Activated T-cell treated with anti-CD3 and anti-CD28 coated beads, Interleukin-2, amount 50 U/mL, for 48 hours (primary cell): ENCODE data around the gene PFDN5.
"Not testable (repeated sequence)": the region's sequence is repeated elsewhere in the genome, so short reads cannot be mapped to it uniquely, and the experiment has no call there.

Experiments used
- DNase-seq, 2 experiments: peaks; one replicate each; pipeline ENCODE4 v3.0.0-alpha.2; 2020

PFDN5 gene

DNA sequence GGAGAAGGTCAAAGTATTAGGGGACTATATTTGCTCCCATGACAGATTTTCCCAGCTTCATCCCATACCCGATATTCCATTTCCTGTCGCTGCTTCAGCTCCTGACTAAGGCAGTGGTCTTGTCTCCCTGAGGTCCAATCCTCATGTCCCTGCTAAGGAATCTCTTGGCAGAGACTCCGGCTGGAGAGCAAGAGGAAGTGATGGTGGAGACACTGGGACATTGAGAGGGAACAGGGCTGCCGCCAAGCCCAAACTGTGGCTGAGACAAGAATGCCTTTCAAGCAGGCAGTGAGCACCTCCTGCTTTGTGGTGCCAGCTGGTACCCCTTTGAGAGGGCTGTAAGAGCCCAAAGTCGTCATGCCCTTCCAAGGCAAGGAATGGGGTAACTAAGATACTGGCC lies 35.3 kb downstream of the PFDN5 start:
- no peak for DNase-seq

DNA sequence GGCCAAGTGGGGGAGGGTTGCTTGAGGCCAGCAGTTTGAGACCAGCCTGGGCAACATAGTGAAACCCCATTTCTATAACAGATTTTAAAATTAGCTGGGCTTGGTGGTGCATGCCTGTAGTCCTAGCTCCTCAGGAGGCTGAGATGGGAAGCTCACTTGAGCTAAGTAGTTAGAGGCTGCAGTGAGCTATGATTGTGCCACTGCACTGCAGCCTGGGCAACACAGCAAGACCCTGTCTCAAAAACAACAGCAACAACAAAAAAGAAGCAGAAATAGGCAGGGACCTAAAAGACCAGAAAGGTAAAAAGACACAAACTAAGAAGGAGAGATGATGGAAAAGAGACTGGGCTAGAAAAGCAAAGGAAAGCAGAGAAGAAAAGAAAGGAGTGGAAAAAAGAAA lies 37.0 kb downstream of the PFDN5 start:
- DNase-seq = not testable (repeated sequence)

GRCh38 chr12:53332744-53333143 lies 37.4 kb downstream of the PFDN5 start:
- no peak for DNase-seq

DNA sequence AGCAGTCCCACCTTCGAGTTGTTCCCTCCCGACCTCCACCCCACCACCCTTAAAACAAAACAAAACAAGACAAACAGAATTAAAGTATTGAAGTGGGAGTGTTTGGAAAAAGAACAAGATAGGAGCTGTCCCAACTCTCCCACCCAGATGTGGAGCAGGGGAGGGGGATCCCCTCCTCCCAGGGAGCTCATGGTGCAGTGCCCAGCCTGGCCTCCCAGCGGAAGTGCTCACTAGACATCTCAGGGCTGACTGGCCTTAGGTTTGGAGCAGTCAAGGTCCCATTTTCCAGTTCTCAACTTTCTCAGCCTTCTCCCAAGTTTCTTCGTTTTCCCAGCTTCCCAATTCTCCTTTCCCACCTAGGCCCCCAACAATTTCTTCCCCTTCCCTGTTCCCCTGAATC lies 37.9 kb downstream of the PFDN5 start:
- no peak for DNase-seq

- DNase-seq = no peak
These were observed 38.5 kb downstream of the PFDN5 start for GRCh38 chr12:53333845-53334244.

DNA sequence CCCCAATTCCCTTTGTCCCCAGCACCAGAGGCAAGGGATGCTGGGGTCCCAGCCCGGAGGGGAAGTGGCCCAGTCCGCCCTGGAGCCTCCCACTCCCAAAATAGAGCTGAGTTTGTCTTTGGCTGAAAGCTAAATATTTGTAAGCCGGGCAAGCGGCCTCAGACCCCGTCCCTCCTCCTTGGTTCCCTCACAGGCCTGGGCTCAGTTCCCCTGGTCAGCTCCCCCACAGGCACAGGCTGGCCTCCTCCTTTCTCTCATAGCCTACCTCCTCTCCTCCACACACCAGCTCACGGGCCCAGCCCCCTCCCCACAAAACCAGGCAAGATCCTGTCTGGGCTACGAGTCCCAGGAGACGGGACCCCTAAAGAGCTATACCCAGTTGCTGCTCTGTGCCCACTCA lies 39.5 kb downstream of the PFDN5 start:
- DNase-seq = no peak

DNA sequence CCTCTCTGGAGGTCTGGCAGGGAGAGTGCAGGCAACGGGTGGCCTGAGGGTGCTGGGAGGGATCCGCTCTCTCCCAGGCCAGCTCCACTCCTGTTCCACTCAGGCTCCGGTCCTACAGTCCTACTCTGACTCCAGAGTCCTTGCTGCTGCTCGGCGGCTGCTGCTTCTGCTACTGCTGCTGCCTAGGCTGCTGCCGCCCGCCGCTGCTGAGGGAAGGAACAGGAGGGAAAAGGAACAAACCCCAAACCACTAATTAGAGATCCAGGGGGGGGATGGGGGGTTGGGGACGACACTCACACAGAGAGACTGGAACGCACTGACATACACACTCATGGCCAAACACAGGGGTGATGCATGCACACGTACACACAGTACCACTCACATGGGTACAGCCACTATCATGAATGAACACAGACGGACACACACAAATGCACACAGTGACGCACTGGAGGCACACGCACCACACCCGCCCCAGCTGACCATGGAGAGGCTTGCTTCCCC lies 40.9 kb downstream of the PFDN5 start, which contains the start of gene SP7:
SP7 (minus strand) TSS at position 174 of the 501 bp plus-strand sequence. CDS start 708 bp downstream, outside the sequence.
- no peak for DNase-seq

DNA sequence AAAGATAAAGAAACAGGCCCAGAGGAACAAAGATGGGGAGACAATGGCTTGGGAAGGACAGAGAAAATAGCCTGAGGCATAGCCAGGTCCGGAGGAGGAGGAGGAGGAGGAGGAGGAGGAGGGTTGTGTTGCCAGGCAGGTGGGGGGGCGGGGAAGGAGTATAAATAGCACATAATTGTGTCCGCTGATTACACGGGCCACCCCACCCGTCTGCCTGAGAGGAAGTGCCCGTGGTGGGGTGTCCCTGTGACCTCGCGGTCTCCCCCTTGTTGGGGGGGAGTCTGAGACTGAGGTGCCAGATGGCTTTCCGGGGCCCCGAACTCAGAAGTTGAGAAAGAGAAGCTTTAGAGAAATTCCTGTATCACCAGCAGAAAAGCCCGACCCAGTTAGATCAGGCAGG lies 42.7 kb downstream of the PFDN5 start:
- no peak for DNase-seq

DNA sequence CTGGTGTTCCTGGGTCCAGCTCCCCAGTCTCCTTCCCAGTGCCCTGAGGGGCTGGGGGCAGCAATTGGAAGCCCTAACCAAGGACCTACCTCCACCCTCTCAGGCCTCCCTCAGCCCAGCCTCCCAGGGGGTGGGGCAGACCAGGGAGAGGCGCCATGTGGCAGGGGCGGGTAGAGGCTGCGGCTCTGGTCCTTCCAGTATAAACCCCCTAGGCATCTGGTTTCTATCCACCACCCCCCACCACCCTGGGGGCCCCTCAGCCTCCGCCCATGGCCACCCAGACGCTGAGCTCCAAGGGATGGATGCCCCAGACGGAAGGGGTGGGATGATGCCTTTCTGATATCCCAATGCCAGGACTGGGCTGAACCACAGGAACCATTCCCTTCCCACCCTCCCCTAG lies 43.6 kb downstream of the PFDN5 start:
- DNase-seq = no peak

DNA sequence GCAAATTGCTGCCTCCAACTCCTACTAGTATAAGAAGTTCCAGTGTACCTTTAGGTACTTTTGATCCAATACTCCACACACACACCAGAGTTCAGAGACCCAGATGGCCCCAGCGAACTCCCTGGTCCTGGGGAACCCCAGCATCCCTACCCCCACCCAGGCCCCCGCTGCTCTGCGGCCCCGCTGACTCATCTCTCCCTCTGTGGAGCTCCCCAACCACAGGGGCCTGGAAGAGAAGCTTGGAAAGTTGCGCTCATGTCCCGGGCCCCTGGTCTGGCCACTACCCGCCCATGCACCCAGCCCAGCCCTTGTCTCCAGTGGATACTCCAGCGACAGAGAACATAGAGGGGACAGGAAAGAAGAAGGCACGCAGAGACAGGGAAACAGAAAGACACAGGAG lies 45.1 kb downstream of the PFDN5 start:
- DNase-seq = no peak

DNA sequence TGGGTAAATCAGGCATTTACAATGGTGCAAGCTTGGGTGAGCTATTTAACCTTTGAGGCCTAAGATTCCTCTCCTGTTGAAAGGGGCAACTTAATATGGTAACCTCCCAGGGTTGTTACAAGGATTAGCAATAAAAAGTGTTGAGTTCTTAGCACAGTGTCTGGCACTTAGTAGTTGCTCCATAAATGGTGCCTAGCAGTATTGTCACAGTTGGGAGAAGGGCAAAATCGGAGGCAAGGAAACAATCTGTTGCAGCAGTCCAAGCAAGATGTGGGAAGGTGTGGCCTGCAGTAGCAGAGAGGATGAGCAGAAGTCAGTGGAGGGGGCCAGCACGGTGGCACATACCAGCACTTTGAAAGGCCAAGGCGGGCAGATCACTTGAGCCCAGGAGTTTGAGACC lies 48.1 kb downstream of the PFDN5 start:
- no peak for DNase-seq

DNA sequence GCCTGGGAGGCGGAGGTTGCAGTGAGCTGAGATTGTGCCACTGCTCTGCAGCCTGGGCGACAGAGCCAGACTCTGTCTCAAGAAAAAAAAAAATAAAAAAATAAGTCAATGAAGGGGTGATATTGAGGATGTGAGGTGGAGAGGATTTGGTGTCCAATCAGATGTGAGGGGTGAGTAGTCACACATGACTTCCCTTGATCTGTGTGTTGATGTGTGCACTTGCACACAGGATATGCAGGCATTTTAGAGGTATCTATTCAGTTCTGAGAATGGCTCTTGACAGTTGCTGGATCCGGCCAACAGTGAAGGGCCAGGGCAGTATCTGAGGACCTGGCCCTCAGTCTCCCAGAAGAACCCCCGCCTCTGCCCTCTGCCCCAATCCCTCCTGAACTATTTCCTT lies 48.6 kb downstream of the PFDN5 start:
- no peak for DNase-seq

DNA sequence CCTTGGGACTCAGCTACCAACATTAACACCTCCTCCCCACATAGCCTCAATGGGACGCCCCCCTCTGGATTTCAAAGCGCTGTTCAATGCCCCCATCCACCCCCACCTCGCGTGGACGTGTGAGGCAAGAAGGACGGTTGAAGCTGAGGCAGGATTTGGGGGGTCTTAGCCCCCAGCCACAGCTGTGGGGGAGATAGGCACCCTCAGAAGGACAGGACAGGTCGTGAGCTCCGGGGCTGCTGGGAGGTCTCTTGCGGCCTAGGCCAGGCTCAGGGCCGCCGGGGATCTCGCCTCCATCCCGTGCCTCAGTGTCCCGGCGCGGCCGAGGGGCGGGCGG lies 49.1 kb downstream of the PFDN5 start:
- no peak for DNase-seq

DNA sequence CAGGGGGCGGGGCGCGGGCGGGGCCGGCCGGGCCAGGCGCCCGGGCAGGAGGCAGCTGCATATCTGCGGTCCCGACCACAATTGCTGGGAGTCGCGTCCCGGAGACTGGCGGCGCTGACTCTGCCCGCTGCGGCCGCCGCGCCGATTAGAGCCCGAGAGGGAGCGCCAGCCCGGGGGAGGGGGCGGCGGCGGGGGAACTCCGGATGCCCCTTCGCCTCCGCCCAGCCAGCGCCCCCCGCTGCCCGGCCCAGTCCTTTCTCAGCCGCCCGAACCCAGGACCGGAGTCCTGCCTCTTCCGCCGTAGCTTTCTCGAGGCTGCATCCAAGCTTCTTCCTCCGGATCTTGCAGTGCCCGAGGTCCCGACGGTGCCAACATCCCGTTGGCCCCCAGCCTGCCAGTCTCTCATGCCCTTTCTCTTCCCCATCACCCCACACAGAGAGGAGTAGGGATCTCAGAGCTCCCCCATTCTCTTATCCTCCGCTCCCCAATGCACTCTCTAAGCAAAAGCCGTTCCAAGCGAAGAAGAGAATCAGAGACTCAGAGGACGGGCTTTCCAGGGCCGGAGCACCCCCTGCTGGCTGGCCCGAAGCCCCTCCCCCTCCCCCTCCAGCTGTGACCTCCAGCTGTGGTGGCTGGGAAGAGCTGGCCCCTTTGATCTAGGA lies 49.6 kb downstream of the PFDN5 start:
- peak; percentile 82 to 85 for DNase-seq

DNA sequence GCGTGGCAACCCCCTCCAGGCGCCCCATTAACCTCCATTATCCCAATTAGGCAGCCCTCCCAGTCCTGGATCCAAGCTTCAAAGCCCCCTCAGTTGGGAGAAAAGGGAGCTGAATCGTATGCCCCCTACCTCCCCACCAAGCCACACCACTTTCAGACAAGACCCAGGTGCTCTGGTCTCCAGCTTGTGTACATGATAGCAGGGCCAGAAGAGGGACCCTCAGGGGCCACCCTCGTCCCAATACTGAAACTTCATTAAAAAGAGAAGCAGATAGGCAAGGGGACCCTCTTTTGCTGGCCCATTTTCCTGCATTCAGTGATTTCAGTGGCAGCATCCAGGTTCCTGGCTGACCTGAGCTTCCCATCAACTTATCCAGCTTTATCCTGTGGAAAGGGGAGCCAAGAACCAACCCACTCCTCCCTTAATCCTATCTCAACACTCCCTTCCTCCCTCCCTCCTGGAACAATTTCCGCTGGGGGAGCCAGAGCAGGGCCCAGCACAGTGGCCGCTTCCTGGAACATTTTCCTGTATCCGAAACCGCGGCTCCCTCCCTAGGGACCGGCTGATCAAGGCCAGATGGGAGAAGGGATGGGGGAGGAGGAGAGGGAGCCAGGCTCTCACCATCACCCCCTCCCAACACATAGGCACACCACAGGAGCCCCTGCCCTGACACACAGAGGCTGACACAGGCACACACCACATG lies 50.3 kb downstream of the PFDN5 start:
- DNase-seq = no peak

GRCh38 chr12:53346491-53346890 lies 51.1 kb downstream of the PFDN5 start:
- no peak for DNase-seq

DNA sequence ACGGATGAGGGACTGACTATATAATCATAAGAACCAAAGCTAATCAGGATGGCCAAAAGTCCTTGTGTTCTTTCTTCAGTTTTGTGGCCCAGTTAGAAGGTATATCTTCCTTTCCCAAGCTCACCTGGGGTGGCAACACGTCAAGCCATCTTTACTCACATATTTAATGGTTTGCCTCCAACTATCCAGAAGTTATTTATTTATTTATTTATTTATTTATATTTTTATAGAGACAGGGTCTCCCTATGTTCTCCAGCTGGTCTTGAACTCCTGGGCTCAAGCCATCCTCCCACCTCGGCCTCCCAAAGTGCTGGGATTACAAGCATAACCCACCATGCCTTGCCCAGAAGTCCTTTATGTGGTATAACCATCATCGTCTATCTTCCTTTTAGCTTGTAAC lies 52.6 kb downstream of the PFDN5 start:
- DNase-seq = no peak
